ENCODE data around the gene LGALS9.

DNA sequence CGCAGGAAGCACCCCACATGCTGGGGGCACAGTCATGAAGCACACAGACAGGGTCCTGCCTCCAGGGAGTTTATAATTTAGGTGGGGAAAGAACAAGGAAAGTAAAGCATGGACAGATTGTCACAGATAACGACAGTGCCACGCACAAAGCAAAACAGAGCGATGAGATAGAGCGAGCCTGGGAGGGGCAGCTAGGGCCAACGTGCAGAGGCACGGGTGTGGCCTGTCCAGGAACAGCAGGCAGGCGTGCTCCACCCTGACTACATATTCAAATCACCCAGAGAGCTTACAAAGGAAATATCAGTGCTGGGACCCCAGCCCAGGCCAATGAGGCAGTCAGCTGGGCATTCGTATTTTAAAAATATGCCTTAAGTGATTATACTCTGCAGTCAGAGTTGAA lies 16.8 kb downstream of the LGALS9 start:
- no peak for TF ChIP-seq CTCF (IDR thresholded peaks at IDR 0.05)
- TF ChIP-seq POLR2A (IDR thresholded peaks at IDR 0.05): no peak

Measured in body of pancreas (tissue), 4 donors.